HL-60/S4 treated with retinoic acid at 250 ng/mL for 4 days and 3 days (cell line): Measurements from ENCODE around the gene SAMD14.

Source experiments
- in situ Hi-C: fragments of 300-500 bp; cut with MboI; formaldehyde crosslinking; loops from 2 replicates; pipeline ENCODE4 v1.7.0; 2022; ENCODE audit warnings: low sequenced_read_pairs

Gene SAMD14

GRCh38 chr17:50060951-50061712 lies 68.8 kb downstream of the SAMD14 start:
- in situ Hi-C loops: no loop called here
